Measurements from ENCODE around the gene PKDREJ. TPM values are rescaled to one million over a fixed set of nuclear protein-coding genes. Genes with fewer than 3 reads are reported as not detected.

The PKDREJ gene
- total RNA-seq, 2 donors from 2014 or later, result 0.68 TPM; not detected in 1

DNA sequence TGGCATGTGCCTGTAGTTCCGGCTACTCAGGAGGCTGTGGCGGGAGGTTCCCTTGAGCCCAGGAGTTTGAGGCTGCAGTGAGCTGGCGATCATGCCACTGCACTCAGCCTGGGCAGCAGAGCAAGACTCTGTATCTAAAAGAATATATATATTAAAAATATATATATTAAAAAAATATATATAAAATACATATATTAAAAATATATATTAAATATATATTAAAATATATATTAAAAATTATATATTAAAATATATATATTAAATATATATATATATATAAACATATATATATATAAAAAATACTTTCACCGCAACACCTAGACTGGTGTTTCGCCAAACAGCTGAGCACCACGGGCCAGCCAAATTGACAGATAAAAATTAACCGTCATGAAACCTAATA lies 13.4 kb upstream of the PKDREJ start:
- no peak for DNase-seq (ENCODE audit: low spot score)
- intact Hi-C loops (cut with DNase I), result no loop called here
- no peaks in the 10 kb centered on the region for H3K9me3 ChIP-seq
- H3K27me3 ChIP-seq (replicated peaks; ENCODE audit: insufficient read depth), result no peaks in the 10 kb centered on the region
- H3K4me3 ChIP-seq, result no peak overlapping the region
- TF ChIP-seq POLR2A (IDR thresholded peaks at IDR 0.05) (no peak), POLR2AphosphoS5 (IDR thresholded peaks at IDR 0.05) (no peak)
- TF ChIP-seq, protein P1, sequence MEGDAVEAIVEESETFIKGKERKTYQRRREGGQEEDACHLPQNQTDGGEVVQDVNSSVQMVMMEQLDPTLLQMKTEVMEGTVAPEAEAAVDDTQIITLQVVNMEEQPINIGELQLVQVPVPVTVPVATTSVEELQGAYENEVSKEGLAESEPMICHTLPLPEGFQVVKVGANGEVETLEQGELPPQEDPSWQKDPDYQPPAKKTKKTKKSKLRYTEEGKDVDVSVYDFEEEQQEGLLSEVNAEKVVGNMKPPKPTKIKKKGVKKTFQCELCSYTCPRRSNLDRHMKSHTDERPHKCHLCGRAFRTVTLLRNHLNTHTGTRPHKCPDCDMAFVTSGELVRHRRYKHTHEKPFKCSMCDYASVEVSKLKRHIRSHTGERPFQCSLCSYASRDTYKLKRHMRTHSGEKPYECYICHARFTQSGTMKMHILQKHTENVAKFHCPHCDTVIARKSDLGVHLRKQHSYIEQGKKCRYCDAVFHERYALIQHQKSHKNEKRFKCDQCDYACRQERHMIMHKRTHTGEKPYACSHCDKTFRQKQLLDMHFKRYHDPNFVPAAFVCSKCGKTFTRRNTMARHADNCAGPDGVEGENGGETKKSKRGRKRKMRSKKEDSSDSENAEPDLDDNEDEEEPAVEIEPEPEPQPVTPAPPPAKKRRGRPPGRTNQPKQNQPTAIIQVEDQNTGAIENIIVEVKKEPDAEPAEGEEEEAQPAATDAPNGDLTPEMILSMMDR (IDR thresholded peaks at IDR 0.05), result no peak
- no peaks in the 10 kb centered on the region for H3K4me1 ChIP-seq (replicated peaks)
- no peak overlapping the region for H3K27ac ChIP-seq
- H3K36me3 ChIP-seq, result peaks cover 2 to 27% of the 10 kb centered on the region in 2 donors
- 93% methylated on average over 7 of the region's 7 CpGs for WGBS

DNA sequence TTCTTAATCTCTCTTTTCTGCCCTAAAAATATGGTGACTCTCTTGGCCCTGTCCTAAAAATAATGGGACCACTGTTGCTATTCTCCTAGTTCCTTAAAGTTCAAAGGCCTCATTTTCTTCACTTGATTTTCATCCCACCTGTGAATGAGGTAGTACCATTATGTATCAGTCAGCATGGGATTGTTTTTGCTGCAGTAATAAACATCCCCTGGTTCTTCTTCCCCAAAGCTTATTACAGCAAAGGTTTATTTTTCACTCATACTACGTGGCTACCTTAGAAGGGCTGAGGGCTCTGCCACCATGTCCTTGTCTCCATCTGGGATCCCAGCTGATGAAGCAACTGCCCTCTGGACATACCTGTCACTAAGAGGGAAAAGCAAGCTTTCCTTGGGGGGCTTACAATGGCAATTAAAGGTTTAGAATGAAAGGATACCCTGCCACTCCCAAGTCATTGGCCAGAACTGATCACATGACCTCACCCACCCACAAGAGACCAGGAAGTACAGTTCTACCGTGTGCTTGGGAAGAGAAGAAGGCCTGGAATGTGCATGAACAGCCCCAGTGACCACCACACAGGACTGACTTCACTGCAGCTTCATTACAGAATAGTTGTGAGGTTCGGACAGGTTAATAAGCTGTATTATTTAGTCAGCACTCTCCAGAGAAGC lies 12.4 kb upstream of the PKDREJ start:
- H3K4me3 ChIP-seq, result no peak overlapping the region
- no peaks in the 10 kb centered on the region for H3K9me3 ChIP-seq
- TF ChIP-seq POLR2A (IDR thresholded peaks at IDR 0.05) (no peak), POLR2AphosphoS5 (IDR thresholded peaks at IDR 0.05) (no peak)
- TF ChIP-seq, protein P1 (IDR thresholded peaks at IDR 0.05), result no peak
- 71% methylated on average over 3 of the region's 3 CpGs for WGBS
- no peaks in the 10 kb centered on the region for H3K27me3 ChIP-seq (replicated peaks; ENCODE audit: insufficient read depth)
- H3K36me3 ChIP-seq, result peaks cover 2 to 21% of the 10 kb centered on the region in 2 donors
- intact Hi-C loops (cut with DNase I), result no loop called here
- H3K27ac ChIP-seq, result no peak overlapping the region
- H3K4me1 ChIP-seq (replicated peaks), result no peaks in the 10 kb centered on the region
- no peak for DNase-seq (ENCODE audit: low spot score)

DNA sequence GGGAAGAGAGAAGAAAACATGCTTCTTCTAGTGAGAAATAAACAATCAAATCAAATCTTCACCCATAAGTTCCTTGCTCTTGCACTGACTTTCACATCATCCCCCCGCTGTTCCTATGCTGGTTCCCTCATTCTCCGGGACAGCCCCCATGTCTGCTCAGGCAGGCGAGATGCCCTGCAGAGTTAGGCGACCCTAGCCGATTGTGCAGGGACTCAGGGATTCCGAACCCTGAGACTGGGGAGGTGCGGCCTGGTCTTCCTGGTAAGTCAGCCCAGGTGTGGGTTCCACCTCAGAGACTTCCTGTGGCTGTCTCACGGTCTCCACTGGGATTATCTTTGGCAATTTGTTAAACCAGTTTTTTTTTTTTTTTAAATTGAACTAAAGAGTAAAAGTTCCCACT lies 11.2 kb upstream of the PKDREJ start:
- no peak for DNase-seq (ENCODE audit: low spot score)
- 91% methylated on average over 8 of the region's 8 CpGs for WGBS

DNA sequence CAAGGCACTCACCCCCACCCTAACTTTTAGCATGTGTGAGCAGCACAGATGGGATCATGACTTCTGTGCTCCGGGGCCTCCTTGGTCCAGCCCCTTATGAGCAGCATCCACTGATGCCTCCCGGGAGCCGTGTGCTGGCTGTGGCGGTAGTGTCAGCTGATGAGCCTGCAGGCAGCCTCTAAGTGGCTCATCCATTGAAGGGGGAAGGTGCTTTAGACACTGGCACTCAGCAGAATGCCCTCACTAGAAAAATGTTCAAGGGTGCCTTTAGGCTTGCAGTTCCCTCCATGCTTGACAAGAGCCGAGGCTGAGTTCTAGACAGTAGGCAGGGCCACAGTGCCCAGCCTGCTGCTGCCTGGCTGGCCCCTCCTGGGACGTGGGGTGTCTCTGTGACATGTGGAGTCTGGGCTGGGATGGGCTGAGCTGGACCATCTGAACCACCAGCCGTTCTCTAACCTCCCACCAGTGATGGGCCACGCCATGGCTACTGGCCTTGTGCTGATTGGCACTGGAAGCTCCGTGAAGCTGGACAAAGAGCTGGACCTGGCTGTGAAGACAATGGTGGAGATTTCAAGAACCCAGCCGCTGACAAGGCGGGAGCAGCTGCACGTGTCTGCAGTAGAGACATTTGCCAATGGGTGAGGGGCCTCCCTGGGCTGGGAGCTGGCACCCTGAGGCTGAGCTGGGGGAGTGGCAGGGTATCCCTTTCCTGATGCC lies 10.4 kb upstream of the PKDREJ start:
- Histone ChIP-seq H3K27ac (no peak overlapping the region), H3K9me3 (no peaks in the 10 kb centered on the region), H3K27me3 (replicated peaks; ENCODE audit: insufficient read depth) (no peaks in the 10 kb centered on the region), H3K4me1 (replicated peaks) (peaks cover 9% of the 10 kb centered on the region), H3K4me3 (no peak overlapping the region), H3K36me3 (peaks cover 2 to 20% of the 10 kb centered on the region in 2 donors)
- WGBS, result 80% methylated on average over 10 of the region's 12 CpGs
- intact Hi-C loops (cut with DNase I), result no loop called here
- no peak for DNase-seq (ENCODE audit: low spot score)
- TF ChIP-seq POLR2A (IDR thresholded peaks at IDR 0.05) (no peak), POLR2AphosphoS5 (IDR thresholded peaks at IDR 0.05) (no peak)
- TF ChIP-seq, protein P1 (IDR thresholded peaks at IDR 0.05), result no peak

More for the DNA sequence above, 11.2 kb upstream of the PKDREJ start:
- TF ChIP-seq POLR2AphosphoS5 (IDR thresholded peaks at IDR 0.05) (no peak), POLR2A (IDR thresholded peaks at IDR 0.05) (no peak)
- TF ChIP-seq, protein P1 (IDR thresholded peaks at IDR 0.05), result no peak
- no peaks in the 10 kb centered on the region for H3K9me3 ChIP-seq
- peaks cover 3% of the 10 kb centered on the region for H3K4me1 ChIP-seq (replicated peaks)
- no peak overlapping the region for H3K27ac ChIP-seq
- H3K4me3 ChIP-seq, result no peak overlapping the region
- H3K36me3 ChIP-seq, result peaks cover 2 to 21% of the 10 kb centered on the region in 2 donors
- no peaks in the 10 kb centered on the region for H3K27me3 ChIP-seq (replicated peaks; ENCODE audit: insufficient read depth)
- intact Hi-C loops (cut with DNase I), result no loop called here

Data from prostate gland (tissue), 2 donors.